KOPT-K1 (cell line): Measurements from ENCODE around the gene PROKR1.
"Not testable (repeated sequence)": the region's sequence is repeated elsewhere in the genome, so short reads cannot be mapped to it uniquely, and the experiment has no call there.

Experiments used
- H3K27ac ChIP-seq: fragments of 200-600 bp; sonication (generic); 2 replicates; pipeline ENCODE4 v1.5.1; 2016; ENCODE audit warnings: antibody characterized with exemption, mild to moderate bottlenecking, low read depth, low read length; ENCODE audit not compliant: poor library complexity, severe bottlenecking
- H3K36me3 ChIP-seq: fragments of 200-600 bp; sonication (generic); 2 replicates; pipeline ENCODE4 v1.5.1; 2017; ENCODE audit warnings: antibody characterized with exemption, mild to moderate bottlenecking, low read length, moderate library complexity; ENCODE audit not compliant: insufficient read depth
- H3K9me3 ChIP-seq: fragments of 200-600 bp; sonication (generic); 2 replicates; pipeline ENCODE4 v1.5.1; 2017; ENCODE audit warnings: antibody characterized with exemption, low read length, mild to moderate bottlenecking; ENCODE audit not compliant: insufficient read depth, poor library complexity, severe bottlenecking

The PROKR1 gene

DNA sequence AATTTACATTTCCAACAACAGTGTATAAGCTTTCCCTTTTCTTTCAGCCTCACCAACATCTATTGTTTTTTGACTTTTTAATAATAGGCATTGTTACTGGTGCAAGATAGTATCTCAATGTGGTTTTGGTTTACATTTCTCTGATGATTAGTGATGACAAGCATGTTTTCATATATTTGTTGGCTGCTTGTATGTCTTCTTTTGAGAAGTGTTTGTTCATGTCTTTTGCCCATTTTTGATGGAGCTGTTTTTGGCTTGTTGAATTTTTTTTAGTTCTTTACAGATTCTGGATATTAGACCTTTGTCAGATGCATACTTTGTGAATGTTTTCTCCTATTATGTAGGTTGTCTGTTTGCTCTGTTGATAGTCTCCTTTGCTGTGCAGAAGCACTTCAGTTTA, 32.1 kb downstream of the PROKR1 start:
- H3K9me3 ChIP-seq, result peaks cover 13% of the 10 kb centered on the region
- no peaks in the 10 kb centered on the region for H3K36me3 ChIP-seq
- no peak overlapping the region for H3K27ac ChIP-seq

DNA sequence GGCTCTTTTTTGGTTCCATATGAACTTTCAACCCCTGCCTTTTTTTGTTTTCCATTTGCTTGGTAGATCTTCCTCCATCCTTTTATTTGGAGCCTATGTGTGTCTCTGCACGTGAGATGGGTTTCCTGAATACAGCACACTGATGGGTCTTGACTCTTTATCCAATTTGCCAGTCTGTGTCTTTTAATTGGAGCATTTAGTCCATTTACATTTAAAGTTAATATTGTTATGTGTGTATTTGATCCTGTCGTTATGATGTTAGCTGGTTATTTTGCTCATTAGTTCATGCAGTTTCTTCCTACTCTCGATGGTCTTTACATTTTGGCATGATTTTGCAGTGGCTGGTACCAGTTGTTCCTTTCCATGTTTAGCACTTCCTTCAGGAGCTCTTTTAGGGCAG, 34.5 kb downstream of the PROKR1 start:
- H3K9me3 ChIP-seq, result peaks cover 13% of the 10 kb centered on the region
- H3K27ac ChIP-seq, H3K36me3 ChIP-seq: not testable (repeated sequence)

DNA sequence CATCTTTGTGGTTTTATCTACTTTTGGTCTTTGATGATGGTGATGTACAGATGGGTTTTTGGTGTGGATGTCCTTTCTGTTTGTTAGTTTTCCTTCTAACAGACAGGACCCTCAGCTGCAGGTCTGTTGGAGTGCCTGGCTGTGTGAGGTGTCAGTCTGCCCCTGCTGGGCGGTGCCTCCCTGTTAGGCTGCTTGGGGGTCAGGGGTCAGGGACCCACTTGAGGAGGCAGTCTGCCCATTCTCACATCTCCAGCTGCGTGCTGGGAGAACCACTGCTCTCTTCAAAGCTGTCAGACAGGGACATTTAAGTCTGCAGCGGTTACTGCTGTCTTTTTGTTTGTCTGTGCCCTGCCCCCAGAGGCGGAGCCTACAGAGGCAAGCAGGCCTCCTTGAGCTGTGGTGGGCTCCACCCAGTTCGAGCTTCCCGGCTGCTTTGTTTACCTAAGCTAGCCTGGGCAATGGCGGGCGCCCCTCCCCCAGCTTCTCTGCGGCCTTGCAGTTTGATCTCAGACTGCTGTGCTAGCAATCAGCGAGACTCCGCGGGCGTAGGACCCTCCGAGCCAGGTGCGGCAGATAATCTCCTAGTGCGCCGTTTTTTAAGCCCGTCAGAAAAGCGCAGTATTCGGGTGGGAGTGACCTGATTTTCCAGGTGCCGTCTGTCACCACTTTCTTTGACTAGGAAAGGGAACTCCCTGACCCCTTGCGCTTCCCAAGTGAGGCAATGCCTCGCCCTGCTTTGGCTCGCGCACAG, 36.0 kb downstream of the PROKR1 start:
- peaks cover 13% of the 10 kb centered on the region for H3K9me3 ChIP-seq
- H3K36me3 ChIP-seq, H3K27ac ChIP-seq: not testable (repeated sequence)

DNA sequence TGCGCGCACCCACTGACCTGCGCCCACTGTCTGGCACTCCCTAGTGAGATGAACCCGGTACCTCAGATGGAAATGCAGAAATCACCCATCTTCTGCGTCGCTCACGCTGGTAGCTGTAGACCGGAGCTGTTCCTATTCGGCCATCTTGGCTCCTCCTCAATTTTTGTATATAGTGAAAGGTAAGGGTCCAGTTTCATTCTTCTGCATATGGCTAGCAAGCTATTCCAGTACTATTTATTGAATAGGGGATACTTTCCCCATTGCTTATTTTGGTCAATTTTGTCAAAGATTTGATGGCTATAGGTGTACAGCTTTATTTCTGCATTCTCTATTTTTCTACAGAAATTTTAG, 36.5 kb downstream of the PROKR1 start:
- H3K9me3 ChIP-seq, result peaks cover 12% of the 10 kb centered on the region
- H3K27ac ChIP-seq, H3K36me3 ChIP-seq: not testable (repeated sequence)

DNA sequence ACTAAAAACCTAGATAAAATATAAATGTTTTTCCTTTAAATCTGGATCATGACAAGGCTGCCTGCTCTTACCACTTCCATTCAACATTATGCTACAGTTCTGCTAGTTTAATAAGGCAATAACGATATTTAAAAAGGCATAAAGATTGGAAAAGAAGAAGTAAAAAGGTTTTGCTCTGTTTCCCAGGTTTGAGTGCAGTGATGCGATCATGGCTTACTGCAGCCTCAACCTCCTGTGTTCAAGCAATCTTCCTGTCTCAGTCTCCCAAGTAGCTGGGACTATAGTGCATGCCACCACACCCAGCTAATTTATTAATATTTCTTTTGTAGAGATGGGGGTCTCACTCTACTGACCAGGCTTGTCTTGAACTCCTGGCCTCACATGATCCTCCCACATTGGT, 40.8 kb downstream of the PROKR1 start:
- Histone ChIP-seq H3K36me3 (no peaks in the 10 kb centered on the region), H3K27ac (no peak overlapping the region), H3K9me3 (no peaks in the 10 kb centered on the region)

DNA sequence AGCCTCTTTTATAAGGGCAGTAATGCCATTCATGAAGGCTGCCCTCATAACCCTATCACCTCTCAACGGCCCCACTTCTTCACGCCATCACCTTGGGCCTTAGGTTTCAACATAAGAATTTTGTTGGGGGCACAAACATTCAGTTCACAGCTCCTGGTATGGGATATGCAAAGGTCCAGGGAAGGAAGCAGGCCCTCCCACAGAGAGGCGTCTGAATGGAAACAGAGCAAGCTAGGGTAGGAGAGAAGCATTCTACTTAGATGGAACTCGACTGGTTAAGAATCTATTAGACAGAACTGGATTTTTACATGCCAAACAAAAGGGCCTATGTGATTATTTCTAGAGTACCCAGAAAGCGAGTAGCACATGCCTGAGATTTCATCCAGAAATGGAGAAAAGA, 42.8 kb downstream of the PROKR1 start:
- H3K27ac ChIP-seq, result no peak overlapping the region
- no peaks in the 10 kb centered on the region for H3K36me3 ChIP-seq

DNA sequence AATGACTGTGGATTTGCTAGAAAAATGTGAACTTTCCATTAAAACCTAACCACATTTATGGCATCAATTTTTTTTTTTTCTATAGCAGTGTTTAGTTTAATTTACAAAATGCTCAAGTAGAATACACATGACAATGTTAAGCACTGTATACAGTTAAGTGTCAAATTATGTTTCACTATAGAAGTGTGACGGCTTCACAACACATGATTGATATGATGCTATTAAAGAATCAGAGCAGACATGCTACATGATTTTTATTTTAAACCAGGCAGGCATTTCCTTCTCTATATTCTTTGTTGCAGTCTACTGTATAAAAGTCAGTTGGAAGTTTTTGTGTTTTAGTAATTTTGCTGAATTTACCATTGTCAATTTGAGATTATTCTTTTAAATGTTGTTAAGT, 43.6 kb downstream of the PROKR1 start:
- no peaks in the 10 kb centered on the region for H3K9me3 ChIP-seq
- no peaks in the 10 kb centered on the region for H3K36me3 ChIP-seq
- H3K27ac ChIP-seq, result no peak overlapping the region

More for the DNA sequence above, 42.8 kb downstream of the PROKR1 start:
- H3K9me3 ChIP-seq, result no peaks in the 10 kb centered on the region

DNA sequence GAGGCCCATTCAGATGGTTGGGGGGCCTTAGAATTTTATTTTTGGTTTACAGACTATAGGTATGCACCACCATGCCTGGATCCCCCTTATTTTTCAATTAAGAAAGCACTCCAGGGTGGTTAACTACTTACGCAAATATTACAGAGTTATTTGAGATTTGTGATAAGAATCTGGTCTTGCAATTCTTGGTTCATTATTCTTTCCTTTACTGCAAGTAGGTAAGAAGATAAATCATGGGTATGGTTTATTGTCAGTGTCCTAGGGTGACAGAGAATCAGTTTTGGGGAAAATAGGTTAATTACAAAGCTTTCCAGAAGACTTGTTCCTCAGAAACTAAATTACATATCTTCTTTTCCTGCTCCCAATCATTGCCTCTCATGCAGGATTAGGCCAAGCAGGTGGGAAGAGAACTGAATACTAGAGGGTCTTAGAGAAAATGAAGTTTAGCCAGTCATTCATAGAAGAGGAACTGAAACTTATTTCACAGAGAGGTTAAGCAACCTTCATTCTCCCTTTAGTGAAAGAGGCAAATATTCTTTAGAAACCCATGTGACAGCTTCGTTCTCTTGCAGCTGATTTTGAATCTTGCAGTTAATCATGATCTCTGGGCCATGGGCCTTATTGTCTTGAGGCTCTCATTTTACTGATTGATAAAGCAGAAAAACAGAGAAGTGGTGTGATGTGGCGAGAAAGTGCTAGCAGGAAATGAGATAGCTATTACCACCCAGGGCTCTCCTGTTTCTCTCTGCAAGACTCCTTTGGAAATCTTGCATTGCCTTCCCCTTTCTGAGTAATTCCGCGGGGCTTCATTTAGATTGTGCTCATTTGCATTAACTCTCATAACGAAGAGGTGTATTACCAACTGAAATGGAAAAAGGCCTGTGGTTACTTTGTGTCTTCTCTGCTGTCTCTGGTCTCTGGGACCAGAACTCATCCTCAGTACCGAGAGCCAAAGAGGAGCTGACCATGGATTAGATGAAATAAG, 46.5 kb downstream of the PROKR1 start:
- Histone ChIP-seq H3K9me3 (no peaks in the 10 kb centered on the region), H3K36me3 (no peaks in the 10 kb centered on the region), H3K27ac (no peak overlapping the region)

GRCh38 chr2:68690851-68691250, 47.5 kb downstream of the PROKR1 start:
- no peaks in the 10 kb centered on the region for H3K36me3 ChIP-seq
- H3K27ac ChIP-seq, result no peak overlapping the region
- no peaks in the 10 kb centered on the region for H3K9me3 ChIP-seq

DNA sequence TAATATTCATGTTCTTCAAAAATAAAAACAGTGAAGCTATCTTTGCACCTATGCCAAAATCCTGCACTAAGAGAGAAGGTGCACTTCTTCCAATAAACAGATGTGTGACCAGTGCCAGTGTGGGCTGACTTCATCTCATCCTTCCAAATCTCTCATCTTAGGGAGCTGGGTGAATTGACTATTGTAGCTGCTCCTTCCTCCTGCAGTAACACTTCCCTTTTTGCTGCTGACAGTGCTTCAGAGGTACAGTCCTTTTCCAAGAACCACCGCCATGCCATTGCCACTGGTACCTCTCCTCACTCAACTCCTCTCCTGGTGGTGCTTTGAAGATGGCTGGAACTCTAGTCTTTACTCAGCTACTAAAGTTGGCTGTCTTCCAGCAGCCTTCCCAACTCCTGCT, 49.1 kb downstream of the PROKR1 start:
- Histone ChIP-seq H3K36me3 (no peaks in the 10 kb centered on the region), H3K27ac (no peak overlapping the region), H3K9me3 (peaks cover 9% of the 10 kb centered on the region)

- H3K9me3 ChIP-seq, result peaks cover 9% of the 10 kb centered on the region
- no peak overlapping the region for H3K27ac ChIP-seq
- no peaks in the 10 kb centered on the region for H3K36me3 ChIP-seq
These were observed 50.6 kb downstream of the PROKR1 start for GRCh38 chr2:68693951-68694350.

DNA sequence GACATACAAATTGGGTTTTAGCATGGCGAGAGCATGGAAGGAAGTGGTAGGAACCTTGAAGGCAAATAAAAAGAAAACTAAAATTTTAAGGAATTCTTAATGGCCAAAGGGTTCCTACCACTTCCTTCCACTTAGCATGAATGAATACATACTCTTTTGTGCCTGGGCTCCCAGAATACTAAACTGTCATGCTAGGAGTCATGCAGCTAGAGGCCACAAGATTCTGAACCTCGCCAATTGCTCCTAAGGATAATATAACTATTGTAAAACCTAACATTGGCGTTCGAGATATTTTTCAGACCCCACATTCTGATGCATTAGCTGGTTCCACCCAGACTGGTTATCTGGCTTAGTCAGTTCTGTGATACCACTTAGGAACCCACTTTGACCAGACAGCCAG, 52.6 kb downstream of the PROKR1 start:
- H3K36me3 ChIP-seq, result no peaks in the 10 kb centered on the region
- peaks cover 11% of the 10 kb centered on the region for H3K9me3 ChIP-seq
- no peak overlapping the region for H3K27ac ChIP-seq

GRCh38 chr2:68696554-68696953, 53.2 kb downstream of the PROKR1 start:
- peaks cover 11% of the 10 kb centered on the region for H3K9me3 ChIP-seq
- no peaks in the 10 kb centered on the region for H3K36me3 ChIP-seq
- no peak overlapping the region for H3K27ac ChIP-seq

DNA sequence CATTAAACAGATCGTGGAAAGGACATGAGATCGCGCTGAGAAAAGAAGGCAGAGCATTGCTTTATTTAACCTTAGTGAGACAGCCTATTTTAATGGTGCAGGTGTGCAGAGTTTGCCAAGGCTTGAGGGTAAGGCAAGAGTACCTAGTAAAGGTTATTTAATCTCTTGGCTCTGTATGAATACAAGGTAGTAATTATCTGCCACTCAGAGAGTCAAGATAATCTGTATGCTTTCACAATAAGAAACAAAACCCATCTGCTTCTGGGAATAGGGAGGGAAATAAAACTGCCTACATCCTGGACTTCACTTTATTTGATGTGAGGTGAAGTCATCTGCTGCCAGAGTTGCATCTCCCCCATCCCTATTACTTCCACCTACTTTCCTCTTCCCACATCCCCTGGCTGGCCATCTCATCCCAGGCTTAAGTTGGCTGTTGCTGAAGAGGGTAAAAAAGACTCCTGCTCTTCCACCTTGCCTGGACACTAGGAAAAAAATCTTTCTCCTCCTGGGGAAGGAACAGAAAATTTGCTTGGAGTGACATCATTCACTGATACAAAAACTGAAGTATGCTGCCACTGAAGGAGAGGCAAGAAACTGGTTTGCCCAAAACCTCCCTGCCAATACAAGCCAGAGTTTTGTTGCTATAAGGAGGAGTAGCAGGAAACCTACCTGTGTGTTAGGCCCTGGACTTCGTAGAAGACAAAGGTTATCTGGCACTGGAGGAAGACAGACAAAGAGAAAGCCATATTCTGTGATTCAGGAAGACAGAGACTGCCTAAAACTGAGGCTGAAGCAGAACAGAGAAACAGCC, 55.4 kb downstream of the PROKR1 start:
- no peaks in the 10 kb centered on the region for H3K36me3 ChIP-seq
- peaks cover 11% of the 10 kb centered on the region for H3K9me3 ChIP-seq
- no peak overlapping the region for H3K27ac ChIP-seq

DNA sequence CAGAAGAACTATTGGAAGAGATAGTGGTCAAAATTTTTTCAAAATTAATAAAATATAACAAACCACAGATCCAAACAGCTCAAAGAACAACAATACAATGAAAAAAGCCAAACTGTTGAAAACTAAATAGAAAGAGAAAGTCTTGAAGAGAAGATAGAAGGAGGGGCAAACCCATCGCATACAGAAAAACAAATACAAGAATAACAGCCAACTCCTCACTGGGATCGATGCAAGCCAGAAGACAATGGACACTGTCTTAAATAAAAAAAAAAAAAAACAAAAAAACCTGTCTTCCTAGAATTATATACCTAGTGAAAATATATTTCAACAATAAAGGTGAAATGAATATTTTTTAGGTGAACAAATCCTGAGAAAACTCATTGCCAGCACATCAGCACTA, 57.2 kb downstream of the PROKR1 start:
- Histone ChIP-seq H3K36me3 (no peaks in the 10 kb centered on the region), H3K9me3 (peaks cover 11% of the 10 kb centered on the region), H3K27ac (no peak overlapping the region)
